ENCODE data around the gene HSPB9.
A peak's percentile ranks its signal among the peaks of the same experiment; 100 is the strongest.

HSPB9 gene

GRCh38 chr17:42122371-42123303 lies at the start of gene HSPB9:
HSPB9 (plus strand) TSS chr17:42122804; CDS start chr17:42122851, 47 bp downstream.
- no peak for DNase-seq

GRCh38 chr17:42075789-42076188 lies 46.8 kb upstream of the HSPB9 start:
- no peak for DNase-seq

GRCh38 chr17:42076797-42077559 lies 45.6 kb upstream of the HSPB9 start:
- DNase-seq = no peak

GRCh38 chr17:42077755-42078154 lies 44.8 kb upstream of the HSPB9 start:
- DNase-seq = no peak

GRCh38 chr17:42078396-42079043 lies 44.1 kb upstream of the HSPB9 start:
- DNase-seq = no peak

DNA sequence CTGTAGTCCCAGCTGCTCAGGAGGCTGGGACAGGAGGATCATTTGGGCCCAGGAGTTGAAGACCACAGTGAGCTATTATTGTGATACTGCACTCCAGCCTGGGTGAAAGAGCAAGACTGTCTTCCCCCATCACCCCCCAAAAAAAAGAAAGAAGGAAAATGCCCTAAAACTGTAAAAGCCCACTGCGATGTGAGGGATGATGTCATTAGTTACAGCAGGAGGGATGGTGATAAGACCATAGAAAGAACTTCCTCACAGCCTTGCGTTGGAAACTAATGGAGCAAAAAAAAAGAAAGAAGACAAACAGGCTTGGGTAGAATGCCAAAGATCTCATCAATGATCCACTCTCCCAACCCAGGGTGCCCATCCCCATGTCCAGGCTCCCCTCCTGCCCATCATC lies 43.1 kb upstream of the HSPB9 start:
- no peak for DNase-seq

- DNase-seq = no peak
These were observed 41.0 kb upstream of the HSPB9 start for GRCh38 chr17:42081516-42082129.

- no peak for DNase-seq
These were observed 35.4 kb upstream of the HSPB9 start for GRCh38 chr17:42087042-42087701.

DNA sequence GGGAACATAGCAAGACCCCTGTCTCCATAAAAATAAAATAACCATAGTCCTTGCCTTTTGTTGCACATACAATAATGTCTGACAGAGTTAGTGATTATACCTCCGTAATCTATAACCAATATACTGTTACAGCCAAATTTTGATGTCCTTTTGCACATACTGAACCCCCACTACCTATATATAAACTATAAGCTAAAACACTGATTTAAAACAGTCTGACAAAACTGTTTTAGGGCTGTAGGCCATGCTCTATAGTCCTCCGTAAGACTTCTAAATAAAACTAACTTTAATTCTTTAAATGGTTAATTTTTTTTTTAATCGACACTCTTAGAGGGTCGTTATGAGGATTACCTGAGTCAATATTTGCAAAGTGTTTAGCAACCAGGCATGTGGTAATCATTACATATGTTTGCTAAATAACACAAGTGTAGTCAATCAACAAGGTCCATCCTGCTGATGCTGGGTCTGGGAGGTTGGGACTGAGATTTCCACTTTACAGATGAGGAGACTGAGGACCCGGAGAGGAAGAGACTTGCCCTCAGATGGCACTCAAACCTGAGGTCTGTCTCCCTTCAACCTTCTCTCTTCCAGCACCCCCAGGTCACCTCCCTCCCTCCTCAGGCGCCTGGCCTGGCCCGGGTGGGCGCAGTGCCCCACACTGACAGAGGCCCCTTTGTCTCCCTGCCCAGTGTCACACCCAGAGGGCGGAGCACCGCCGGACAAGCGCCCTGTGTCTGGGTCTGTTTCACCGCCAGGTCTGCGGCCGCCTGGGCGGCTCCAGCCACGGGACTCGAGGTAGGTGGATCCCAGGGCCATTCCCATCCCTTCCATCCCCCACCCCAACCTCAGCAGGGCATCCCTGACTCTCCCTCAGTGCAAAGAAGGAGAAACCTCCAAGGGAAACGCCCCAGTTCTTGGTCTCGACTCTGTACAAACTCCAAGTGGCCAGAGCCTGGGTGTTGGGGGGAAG lies 34.6 kb upstream of the HSPB9 start:
- DNase-seq = no peak

DNA sequence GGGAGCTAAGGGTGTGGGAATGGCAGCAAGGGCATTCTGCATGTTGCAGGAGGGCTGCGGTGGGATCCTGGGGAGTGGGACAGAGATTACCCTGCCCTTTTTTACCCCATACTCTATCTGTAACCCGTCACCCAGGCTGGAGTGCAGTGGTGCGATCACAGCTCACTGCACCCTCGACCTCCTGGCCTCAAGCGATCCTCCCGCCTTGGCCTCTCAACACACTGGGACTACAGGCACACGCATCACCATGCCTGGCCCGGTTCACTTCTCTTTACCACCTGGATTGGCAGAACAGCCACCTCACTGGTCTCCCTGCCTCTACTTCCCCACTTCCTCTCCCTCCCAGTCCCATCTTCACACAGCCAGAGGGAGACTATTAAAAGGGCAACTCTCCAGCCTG lies 33.9 kb upstream of the HSPB9 start:
- DNase-seq = no peak

DNA sequence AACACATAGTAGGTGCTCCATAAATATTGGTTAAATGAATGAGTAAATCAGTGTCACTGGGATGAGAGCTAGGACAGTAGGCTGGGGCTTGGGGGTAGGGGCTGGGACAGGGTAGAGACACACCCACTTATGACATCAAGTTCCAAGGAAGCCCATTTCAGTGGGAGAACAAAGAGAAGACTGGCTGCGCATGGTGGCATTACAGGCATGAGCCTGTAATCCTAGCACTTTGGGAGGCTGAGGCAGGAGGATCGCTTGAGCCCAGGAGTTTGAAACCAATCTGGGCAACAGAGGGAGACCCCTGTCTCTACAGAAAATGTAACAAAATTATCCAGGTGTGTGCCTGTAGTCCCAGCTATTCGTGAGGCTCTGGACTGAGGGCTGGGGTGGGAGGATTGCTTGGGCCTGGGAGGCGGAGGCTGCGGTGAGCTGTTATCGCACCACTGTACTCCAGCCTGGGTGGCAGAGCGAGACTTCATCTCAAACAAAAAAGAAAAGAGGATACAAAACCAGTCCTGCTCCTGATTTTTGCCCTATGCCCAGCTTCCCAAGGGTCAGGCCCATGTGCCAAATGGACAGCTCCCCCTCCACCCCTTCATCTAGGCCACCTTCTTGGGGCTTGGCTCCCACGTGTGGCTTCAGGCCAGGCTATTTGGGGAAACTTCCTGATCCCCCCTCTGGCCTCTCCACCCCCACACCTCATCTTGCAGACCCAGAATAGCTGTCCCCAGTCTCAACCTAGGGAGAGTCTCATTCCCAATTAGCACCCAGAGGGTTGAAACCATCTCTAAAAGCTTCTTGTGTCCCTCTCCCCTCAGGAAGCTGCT lies 31.4 kb upstream of the HSPB9 start:
- no peak for DNase-seq

DNA sequence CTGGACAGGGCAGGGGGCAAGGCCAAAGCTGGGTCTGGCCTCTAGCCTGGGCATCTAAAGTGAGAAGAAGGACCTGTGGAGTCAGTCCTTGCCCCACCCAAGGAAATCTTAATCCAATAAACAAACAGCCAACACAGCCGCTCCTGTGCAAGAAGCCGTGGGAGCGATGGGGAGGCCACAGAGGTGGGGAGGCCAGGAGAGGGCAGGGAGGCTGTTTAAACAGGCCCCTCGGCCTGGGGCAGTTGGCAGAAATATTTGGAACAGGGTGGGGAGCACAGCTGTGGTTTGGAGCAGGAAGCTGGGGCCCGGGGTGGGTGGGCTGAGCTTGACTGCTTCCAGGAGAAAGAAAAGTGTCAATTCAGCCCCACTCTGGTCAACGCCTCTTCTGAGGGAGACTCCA lies 29.7 kb upstream of the HSPB9 start:
- no peak for DNase-seq

DNA sequence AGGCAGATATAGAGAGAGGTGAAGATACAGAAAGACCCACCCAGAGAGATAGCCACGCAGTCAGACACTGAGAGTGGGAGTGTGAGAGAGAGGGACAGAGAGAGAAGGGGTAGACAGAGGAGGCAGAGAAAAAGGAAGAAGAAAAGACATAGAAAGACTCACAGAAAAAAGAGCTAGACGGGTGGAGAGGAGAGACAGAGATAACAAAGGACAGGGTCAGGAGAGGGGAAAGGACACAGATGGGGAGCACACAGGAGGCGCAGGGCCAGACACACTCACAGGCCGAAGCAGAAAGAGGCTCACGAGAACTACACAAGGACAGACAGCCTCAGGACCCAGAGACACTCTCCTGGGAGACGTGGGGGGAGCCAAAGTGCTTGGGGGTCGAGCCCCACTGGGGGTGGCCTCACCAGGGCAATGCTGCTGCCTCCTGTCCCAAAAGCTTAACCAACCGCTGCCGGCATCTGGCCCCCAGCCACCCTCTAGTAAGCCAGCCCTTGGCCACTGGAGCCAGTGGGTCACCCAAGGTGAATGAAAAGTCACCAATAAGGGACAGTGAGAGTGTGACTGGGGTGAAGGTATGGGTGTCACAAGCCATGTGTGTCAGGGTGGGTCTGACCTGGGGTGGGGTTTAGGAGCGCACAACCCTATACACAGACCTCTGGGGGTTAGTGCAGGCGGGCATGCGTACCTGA lies 28.1 kb upstream of the HSPB9 start:
- no peak for DNase-seq

DNA sequence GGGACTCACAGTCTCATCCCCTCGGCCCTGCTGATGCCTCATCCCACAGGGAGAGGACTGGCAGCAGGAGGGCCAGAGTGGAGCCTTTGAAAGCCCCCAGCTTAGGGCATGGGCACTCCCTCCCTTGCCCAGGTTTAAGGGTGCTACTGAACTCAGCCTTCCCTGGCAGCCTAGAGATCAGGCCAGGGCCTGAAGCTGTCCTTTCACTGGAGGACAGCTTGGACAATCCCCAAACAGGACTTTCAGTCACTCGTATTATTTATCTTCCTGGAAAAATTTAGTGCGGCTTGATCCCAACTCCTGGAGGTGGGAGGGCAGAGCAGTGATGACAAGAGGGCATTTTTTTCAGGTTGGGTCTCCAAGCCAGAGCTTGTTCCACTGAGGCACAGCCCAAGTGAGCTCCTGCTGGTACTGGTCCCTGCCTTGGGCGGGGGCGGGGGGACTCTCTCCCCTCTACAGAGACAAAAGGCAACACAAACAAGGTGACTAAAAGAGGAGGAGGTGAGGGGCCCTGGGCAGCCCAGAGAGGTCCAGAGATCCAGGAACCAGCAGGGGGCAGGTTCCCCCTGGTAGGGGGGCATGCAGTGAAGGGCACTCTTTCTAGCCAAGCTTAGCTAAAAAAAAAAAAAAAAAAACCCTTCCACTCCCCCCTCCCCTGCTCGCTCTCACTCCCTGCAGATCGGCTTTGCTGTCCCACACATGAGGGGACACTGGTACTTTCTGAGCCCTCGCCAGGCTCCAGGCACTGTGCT lies 26.1 kb upstream of the HSPB9 start:
- DNase-seq = no peak

GRCh38 chr17:42097691-42098631 lies 24.6 kb upstream of the HSPB9 start, which contains the start of gene ZNF385C:
ZNF385C (minus strand) TSS chr17:42098473; CDS start chr17:42063056, 35,417 bp downstream.
- peak; percentile 48 for DNase-seq

DNA sequence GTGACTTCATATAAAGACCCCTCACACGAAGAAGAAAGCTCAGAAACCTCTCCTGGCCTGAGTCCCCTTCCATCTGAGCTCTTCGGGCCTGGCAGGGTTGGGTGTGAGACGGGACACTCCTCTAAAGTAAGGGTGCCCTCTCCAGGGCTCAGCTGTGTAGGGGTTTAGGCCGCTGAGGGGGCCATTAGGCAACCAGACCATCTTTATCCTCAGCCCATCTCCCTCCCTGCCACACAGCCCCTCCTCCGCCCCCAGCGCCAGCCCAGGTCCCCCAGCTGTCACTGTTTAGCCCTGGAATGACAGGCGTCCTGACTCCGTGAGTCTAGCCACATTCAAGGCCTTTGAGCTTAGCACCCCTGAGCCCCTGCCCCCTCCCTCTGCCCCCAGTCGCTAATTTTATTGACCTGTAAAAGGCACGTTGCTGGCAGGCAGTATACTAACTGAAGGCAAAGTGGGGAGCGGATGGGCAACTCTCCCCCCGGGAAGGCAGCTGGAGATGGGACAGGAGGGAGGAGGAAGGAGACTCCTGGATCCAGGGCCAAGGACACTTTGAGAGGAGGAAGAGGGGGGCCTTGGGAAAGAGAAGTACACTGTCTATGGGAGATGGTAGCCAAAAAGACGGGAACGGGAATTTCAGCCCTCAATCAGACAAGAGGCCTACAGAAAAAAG lies 23.7 kb upstream of the HSPB9 start:
- no peak for DNase-seq

Measured in activated naive CD4-positive, alpha-beta T cell treated with Interleukin-2 at 50 U/mL for 16 hours (primary cell).